GM19099 (cell line): ENCODE measurements around the gene LDHD.

ENCODE experiments used
- POLR2A ChIP-seq: IDR thresholded peaks from 3 replicates; pipeline ENCODE4 v1.6.1; 2011; ENCODE audit warnings: low read depth; ENCODE audit not compliant: insufficient read length; ENCODE audit errors: extremely low read depth

The LDHD gene

GRCh38 chr16:75107505-75107904 lies 9.1 kb downstream of the LDHD start:
- TF ChIP-seq POLR2A = no peak

GRCh38 chr16:75106351-75107274 lies 10.0 kb downstream of the LDHD start:
- no peak for TF ChIP-seq POLR2A

- TF ChIP-seq POLR2A = no peak
Observed at GRCh38 chr16:75105306-75106061, 11.1 kb downstream of the LDHD start.

GRCh38 chr16:75104836-75105235 lies 11.7 kb downstream of the LDHD start:
- TF ChIP-seq POLR2A = no peak

GRCh38 chr16:75103994-75104393 lies 12.6 kb downstream of the LDHD start:
- no peak for TF ChIP-seq POLR2A

DNA sequence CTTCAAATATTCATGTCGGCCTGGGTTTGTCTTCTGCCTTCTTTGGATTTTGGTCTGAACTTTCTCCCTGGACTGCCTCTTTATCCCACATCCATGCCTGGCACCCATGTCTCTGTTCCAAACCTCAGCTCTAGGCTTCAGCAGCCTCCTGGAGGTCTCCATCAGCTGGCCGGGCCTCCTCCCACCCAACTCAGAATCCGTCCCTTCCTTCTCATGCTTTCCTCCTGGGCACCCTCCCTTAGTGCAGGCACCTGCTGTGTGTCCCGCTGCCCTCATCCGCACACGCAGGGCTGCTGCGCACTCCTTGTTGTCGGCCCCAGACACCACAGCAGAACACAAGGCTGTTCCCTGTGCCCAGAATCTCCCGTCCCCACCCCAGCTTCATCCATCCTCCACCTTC lies 14.0 kb downstream of the LDHD start:
- TF ChIP-seq POLR2A = no peak

GRCh38 chr16:75101635-75102034 lies 14.9 kb downstream of the LDHD start:
- no peak for TF ChIP-seq POLR2A

DNA sequence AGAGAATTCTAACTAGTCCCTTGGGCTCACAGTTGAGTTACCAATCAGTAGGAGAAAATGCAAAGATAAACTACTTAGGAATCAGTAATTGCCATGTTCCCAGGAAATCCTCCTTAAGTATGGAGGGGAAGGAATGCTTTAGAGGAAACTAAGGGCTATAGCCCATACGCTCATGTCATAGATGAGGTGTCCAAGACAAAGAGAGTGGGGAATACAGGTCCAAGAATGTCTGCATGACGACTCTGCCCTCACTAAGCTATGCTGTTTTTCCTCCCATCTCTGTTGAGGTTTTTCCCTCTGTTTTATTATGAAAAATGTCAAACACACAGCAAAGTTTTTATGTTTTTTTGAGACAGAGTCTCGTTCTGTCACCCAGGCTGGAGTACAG lies 16.0 kb downstream of the LDHD start:
- no peak for TF ChIP-seq POLR2A

GRCh38 chr16:75099738-75100602 lies 16.6 kb downstream of the LDHD start:
- TF ChIP-seq POLR2A = no peak

GRCh38 chr16:75099075-75099667 lies 17.4 kb downstream of the LDHD start:
- TF ChIP-seq POLR2A = no peak

GRCh38 chr16:75097941-75098901 lies 18.4 kb downstream of the LDHD start:
- no peak for TF ChIP-seq POLR2A

GRCh38 chr16:75097191-75097761 lies 19.3 kb downstream of the LDHD start:
- TF ChIP-seq POLR2A = no peak

GRCh38 chr16:75096656-75097055 lies 19.9 kb downstream of the LDHD start:
- TF ChIP-seq POLR2A = no peak
